GM21529 (cell line): ENCODE measurements around the gene TNFAIP3.

Source experiments
- ATAC-seq: cut with Tn5 transposase; IDR thresholded peaks from one replicate; pipeline ENCODE4 v1.9.1; 2021; ENCODE audit not compliant: unreplicated experiment

TNFAIP3 gene

DNA sequence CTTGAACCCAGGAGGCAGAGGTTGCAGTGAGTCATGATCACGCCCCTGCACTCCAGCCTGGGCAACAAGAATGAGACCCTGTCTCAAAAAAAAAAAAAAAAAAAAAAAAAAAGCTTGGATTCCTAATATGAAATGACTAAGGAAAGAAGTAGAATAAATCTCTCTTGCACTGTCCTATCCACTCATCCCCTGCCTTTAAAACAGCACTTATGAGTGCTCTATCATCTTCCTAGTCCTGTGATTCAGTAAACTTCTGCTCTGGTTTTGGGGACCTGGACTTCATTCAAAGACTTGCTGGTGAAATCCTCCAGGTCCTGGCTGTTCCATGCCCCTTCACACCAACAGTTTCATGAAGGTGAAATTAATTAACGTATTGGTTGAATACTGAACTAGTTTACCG, 29.6 kb downstream of the TNFAIP3 start:
- no peak for ATAC-seq

DNA sequence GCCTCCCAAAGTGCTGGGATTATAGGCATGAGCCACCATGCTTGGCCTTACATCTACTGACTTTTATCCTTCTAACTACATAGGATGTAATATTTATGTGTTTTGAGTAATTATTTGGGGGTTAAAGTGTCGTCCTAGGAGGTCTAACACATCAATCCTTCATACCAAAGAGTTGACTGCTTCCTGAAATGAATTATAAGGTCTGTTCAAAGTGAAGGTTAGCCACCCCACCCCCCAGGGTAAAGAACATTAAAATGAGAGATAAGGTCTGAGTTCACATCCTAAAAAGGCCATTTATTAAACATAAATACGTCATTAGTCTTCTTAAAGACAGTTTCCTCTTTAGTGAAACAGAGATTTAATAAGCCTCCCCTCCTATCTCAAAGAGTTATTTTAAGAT, 33.8 kb downstream of the TNFAIP3 start:
- ATAC-seq: no peak

DNA sequence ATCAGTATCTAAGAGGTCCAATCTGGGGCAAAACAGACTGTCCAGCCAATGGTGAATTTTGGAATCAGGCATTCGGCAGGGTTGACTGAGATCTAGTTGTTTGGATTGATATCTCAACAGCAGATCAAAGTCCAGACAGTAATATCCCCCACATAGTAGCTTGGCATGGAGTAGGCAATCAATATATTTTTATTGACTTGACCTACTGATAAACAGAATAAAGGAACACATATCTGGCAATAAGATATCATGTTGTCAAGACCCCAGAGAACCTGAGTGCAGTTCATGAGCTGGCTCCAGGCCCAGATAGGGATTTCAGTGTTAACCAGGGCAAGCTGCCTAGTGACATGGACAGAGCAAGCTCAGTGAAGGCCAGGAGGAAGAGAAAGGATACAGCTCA, 34.4 kb downstream of the TNFAIP3 start:
- no peak for ATAC-seq

DNA sequence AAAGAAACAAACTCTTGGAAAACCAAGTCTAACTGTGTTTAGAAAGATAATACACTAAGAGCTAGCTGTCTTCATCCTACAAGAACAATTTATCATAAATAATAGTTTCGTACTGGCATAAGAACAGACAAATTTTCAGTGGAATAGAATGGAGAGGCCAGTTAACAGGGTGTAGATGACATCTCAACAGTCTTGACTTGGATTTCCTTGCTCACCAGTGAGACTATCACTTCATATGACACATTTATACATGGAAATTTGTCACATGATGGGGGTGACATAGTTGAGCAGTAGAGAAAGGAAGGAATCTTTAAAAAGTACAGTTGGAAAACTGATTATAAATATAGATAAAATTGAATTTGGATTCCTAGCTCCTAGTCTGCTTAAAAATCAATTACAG, 35.6 kb downstream of the TNFAIP3 start:
- no peak for ATAC-seq

DNA sequence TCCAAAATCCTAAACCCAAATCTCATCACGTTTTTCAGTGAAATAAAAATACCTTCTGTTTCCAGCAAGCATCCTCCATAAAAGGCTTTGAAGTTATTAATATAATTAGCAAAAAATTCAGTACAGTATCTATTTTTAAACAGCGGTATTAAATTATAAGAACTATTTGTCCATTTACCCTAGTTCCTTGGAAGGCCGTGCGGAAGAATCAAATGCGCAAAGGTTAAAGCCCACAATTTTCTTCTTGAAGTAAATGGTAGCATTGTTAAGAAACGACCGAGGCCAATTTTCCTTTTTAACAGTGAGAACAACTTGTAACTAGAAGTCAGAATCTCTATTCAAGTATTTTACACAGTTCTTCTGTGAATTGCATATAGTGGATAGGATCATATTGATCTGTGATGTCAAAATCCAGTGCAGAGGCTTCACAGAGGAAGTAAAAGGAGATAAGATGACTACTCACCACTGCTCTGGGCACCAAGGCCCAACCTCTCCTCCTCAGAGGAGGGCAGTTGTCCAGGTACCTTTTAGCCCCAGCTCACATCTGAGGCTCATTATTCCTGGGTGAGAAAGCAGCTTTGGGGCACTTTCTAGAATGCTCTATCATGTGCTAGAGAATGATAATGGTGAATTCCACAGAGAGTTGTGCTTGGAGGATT, 36.3 kb downstream of the TNFAIP3 start:
- ATAC-seq: no peak

DNA sequence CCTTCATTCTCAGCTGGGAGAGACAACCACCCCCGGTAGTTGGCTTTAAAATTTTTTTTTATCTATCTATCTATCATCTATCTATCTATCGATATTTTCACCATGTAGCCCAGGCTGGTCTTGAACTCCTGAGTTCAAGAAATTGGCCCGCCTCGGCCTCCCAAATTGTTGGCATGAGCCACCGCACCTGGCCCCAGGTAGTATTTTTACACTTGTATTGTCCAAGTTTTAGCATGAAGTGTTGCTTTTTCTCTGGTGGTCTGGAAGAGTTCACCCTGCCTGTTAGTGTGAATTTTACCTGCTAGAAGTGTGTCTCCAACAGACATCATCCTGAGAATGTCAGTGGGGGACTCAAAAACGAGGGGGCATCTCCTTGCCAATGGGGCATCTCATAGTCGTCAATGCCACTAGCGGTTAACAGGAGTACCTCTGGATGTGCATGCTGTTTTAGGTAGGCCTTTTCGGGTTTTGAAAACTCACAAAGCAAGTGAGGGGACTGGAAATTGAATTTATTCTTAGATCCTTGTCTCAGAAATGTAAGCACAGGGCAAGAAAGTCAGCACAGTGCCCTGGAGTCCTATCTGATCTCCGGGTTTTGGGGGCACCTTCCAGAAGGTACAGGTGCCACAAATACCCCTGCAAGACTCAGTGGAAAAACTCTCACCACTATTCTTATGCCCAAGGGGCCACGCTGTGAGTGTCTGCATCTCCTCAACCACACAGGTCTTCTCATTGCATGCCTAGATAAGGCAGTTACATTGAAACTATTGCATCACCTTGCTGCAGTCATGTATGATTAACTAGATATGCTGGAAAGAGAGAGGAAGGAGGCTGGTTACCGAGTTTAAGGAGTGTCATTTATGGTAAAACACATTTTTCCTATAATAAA, 37.1 kb downstream of the TNFAIP3 start:
- ATAC-seq: peak; percentile 82

DNA sequence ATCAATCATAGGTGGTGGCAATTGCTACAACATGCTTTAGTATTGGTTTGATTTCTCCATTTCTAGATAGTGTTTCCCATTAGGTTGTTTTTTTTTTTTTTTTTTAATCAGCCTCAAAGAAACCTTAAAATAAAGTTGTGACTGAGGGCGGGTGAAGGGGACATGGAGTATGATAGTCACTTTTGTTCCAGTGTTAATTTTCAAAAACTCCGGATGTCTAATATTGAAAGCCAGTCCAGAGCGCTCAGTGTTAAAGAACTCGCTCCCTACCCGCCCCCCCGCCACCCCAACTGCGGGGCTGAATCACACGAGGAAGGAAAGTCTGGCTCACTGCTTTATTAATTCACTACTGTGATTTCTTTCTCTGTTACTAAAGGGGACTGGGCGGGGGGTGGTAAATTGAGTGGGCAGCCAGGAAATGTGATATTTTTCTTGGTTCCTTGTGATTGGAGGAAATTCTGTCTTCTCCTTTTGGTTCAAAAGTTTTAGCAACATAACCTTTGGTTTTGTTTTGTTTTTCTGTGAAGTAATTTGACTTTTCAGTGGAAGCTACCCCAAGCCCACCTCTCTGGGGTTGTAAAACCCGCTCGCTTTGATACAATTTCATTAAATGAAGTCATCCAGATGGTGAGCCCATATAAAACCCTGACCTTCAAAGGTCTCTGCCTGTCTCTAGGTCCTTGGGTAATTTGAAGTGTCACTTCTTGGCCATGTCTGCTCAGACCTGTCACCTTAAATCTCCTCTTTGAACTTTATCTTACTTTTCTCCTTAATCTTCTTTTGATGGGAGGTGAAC, 38.0 kb downstream of the TNFAIP3 start:
- ATAC-seq: peak; percentile 46

DNA sequence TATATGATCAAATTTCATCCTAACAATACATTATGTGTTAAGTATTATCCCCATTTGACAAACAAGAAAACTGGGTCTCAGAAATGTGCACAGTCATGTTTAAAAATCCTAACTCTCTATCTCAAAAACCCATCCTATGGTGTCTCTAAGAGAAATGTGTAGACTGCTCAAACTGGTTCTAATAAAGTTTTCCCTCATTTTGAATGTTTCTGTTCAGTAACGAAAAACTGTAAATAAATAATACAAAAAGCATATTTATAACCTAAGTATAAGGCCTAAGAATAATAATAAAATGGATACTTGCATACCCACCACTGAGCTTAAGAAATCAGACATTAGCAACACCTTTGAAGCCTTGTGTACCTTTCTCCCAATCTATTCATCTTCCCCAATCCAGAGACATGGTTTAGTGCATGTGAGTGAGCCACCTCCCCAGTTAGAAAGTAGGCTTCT, 39.0 kb downstream of the TNFAIP3 start:
- ATAC-seq: no peak

DNA sequence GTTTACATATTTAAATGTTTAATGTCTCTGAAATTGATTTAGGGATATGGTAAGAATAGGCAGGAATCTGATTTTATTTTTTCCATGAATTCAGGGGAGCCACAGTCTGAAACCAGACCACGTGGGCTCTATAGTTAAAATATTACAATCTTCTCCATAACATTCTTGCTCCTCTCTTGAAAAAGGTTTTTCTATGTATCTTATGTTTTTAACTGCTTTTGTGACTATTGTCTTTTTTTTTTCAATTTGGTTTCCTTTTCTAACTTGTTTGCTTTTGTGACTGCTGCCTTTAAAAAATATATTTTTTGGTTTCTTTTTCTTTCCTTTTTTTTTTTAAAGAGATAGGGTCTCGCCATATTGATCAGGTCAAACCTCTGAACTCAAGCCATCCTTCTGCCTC, 40.1 kb downstream of the TNFAIP3 start:
- no peak for ATAC-seq

DNA sequence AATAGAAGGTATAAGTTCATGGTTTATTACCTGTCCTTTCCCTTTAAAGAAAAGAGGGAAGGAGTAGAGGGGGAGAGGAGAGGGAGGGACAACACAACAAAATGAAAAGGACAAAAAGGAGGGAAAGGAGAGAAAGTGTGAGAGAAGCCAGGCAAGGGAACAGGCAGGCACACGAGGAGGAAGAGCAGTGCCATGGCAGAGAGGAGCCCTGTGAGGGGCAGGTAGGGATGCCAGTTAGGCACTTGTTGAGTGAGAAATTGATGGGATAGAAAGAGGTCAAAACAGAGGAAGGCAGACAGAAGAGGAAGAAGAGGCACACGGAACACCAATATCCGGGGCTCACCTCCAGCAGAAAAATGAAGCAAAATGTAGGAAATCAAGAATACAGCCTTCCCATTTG, 42.5 kb downstream of the TNFAIP3 start:
- no peak for ATAC-seq

DNA sequence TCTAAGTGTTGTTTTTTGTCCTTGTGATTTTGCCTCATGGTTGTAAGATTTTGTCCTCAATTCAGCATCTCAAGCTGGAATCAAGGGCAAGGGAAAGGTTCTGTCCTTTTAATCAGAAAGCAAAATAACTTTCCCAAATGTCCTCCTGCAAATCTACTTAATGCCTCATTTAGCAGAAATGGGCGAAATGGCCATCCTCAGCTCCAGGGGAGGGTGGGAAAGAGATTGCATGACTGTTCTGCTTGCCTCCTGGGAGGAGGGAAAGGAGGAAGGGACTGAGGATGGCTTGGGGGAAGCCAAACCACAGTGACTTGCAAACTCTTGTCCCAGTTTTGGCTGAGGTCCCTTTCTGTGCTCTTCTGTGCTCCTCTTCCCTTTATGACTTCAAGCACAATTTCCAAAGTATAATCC, 43.4 kb downstream of the TNFAIP3 start:
- no peak for ATAC-seq

DNA sequence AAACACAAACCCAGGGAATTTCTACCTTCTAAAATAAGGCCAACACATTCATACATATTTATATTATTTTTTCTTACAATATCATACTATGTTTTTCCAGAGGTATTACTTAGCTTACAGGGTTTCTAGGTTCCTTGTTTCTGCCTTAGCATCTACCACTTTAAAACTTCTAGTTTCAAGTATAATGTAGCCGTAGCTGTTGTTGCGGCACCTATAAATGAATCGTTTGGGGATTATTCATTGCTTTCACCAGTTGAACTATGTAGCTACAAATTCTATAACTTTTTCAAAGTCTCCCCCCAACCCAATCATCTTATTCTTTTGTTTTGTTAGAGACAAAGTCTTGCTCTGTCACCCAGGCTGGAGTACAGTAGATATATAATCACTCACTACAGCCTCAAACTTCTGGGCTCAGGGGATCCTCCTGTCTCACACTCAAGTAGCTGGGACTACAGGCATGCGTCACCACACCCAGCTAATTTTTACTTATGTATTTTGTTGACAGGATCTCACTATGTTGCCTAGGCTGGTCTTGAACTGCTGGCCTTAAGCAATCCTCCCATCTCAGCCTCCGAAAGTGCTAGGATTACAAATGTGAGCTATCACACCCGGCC, 43.9 kb downstream of the TNFAIP3 start:
- ATAC-seq: no peak

DNA sequence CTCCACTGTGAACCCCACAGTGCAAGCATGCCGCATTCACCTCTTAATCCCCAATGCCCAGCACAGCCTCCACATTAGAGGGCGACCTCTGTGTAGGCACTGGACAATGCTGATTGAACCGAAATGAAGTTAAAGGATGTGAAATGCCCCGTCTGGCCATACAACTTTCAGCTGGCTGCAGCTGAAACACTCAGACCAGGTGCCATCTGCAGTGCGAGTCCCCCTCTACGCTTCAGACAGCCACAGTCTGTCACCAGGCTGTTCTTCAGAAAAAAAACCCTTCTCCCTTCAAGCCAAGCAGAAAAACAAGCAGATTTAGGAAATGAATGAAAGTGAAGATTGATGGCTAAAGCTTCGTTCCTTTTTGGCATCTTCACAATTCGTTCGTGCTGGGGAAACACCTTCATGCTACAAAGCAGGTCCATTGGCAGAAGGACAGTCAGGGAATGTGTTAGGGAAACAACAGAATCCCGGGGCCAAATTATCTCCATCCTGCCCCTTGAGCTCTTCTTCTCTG, 44.7 kb downstream of the TNFAIP3 start:
- ATAC-seq: no peak

DNA sequence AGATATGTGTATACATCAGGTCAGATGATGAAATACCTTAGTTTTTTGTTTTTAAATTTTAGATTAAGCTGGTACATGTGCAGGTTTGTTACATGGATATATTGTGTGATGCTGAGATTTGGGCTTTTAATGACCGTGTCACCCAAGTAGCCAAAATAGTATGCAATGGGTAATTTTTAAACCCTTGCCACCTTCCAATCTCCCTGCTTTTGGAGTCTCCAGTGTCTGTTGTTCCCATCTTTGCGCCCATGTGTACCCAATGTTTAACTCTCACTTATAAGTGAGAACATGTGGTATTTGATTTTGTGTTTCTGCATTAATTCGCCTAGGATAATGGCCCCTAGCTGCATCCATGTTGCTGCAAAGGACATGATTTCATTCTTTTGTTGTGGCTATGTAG, 45.8 kb downstream of the TNFAIP3 start:
- no peak for ATAC-seq

DNA sequence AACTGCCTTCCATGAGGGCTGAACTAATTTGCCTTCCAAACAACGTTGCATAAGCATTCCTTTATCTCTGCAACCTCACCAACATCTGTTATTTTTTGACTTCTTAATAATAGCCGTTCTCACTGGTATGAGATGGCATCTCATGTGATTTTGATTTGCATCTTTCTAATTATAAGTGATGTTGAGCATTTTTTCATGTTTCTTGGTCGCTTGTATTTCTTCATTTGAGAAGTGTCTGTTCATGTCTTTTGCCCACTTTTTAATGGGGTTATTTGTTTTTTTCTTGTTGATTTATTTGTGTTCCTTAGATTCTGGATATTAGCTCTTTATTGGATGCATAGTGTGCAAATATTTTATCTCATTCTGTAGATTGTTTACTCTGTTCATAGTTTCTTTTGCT, 46.4 kb downstream of the TNFAIP3 start:
- ATAC-seq: no peak

DNA sequence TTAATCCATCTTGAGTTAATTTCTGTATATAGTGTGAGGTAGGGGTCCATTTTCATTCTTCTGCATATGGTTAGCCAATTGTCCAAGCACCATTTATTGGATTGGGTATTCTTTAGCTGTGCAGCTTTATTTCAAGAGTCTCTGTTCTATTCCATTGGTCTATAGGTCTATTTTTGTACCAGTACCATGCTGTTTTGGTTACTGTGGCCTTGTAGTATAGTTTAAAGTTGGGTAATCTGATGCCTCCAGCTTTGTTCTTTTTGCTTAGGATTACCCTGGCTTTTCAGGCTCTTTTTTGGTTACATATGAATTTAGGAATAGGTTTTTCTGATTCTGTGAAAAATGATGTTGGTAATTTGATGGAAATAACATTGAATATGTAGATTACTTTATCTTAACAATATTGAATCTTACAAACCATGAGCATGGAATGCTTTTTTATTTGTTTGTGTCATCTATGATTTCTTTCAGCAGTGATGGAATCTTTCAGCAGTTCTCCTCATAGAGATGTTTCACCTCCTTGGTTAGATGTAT, 47.0 kb downstream of the TNFAIP3 start:
- ATAC-seq: no peak

DNA sequence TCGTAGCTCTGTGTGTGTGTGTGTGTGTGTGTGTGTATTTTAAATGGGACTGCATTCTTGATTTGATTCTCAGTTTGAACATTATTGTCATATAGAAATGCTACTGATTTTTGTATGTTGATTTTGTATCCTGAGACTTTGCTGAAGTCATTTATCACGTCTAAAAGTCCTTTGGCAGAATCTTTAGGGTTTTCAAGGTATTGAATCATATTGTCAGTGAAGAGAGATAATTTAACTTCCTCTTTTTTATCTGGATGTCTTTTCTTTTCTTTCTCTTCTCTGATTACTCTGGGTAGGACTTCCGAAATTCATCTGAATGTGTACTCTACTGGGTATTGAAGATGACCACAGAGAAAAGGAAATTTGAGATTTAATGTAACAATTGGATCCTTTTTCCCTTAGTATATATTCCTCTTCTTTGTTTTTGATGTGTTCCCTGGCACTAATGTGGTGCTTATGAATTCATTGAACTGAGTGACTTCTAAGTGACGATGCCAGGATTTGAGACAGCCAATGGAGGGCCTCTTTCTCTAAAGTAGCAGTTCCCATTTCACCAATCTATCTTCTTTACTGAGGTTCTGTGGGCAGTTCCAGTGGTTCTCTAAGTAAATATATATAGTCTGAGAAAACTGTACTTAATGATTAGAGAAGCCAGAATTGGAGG, 47.6 kb downstream of the TNFAIP3 start:
- no peak for ATAC-seq

DNA sequence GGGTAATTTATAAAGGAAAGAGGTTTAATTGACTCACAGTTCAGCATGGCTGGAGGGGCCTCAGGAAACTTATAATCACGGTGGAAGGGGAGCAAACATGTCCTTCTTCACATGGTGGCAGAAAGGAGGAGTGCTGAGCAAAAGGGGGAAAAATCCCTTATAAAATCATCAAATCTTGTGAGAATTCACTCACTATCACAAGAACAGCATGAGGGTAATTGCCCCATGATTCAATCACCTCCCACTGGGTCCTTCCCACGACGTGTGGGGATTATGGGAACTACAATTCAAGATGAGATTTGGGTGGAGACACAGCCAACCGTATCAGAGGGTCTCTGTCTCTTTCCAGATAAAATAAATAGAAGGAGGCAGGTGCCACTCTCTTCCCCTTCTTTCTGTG, 48.7 kb downstream of the TNFAIP3 start:
- ATAC-seq: no peak

DNA sequence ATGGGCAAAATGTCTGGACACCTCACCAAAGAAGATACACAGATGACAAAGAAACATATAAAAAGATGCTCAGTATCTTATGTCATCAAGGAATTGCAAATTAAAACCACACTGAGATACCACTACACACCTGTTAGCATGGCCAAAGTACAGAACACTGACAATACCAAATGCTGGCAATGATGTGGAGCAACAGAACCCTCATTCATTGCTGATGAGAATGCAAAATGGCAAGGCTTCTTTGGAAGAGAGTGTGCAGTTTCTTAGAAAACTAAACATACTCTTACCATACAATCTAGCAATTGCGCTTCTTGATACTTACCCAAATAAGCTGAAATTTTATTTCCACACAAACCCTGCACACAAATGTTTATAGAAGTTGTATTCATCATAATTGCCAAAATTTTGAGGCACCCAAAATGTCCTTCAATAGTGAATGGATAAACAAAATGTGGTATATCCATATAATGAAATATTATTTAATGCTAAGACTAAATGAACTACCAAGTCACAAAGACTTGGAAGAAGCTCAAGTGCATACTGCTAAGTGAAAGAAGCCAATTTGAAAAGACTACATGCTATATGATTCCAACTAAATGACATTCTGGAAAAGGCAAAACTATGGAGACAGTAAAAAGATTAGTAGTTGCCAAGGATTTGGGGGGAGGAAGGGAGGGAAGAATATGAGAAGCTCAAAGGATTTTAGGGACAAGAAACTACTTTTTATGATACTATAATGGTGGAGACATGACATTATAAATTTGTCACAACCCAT, 50.7 kb downstream of the TNFAIP3 start:
- no peak for ATAC-seq

DNA sequence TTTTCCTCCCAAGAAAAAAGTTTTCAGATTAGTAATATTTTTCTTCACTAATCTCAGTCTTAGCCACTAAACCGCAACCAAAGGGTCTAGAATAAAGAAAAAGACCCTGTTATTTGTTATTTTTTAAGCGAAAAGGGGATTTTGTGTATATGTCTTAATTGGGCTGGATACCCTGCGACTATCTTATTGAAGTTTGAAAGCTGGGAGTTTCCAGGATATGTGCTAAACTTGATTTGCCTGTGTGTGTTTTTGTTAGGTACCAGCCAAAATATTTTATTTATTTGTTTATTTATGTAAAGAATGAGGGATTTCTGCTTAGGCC, 52.4 kb downstream of the TNFAIP3 start:
- ATAC-seq: no peak
